LNCaP clone FGC (cell line): ENCODE results near the gene ID2.

ENCODE experiments used
- DNase-seq: peaks from one replicate; pipeline ENCODE4 v3.0.0-alpha.2; 2011; ENCODE audit warnings: low read depth
- H3K4me3 ChIP-seq: 2 replicates; pipeline ENCODE4 v1.5.1; 2011; ENCODE audit warnings: mild to moderate bottlenecking, low read depth, low read length, control low read depth
- CTCF ChIP-seq: IDR thresholded peaks from 2 replicates; pipeline ENCODE4 v1.5.1; 2012; ENCODE audit warnings: mild to moderate bottlenecking; ENCODE audit not compliant: control insufficient read depth, insufficient read depth; ENCODE audit errors: extremely low read depth

The ID2 gene

GRCh38 chr2:8674420-8675009 is 7.3 kb upstream of the ID2 start:
- no peak for DNase-seq
- H3K4me3 ChIP-seq = no peak overlapping the region
- no peak for TF ChIP-seq CTCF

GRCh38 chr2:8675543-8675942 is 6.3 kb upstream of the ID2 start:
- TF ChIP-seq CTCF = no peak
- DNase-seq = no peak
- H3K4me3 ChIP-seq = no peak overlapping the region

- no peak for DNase-seq
- TF ChIP-seq CTCF = no peak
- no peak overlapping the region for H3K4me3 ChIP-seq
Measured at GRCh38 chr2:8676191-8676920, 5.5 kb upstream of the ID2 start.

DNA sequence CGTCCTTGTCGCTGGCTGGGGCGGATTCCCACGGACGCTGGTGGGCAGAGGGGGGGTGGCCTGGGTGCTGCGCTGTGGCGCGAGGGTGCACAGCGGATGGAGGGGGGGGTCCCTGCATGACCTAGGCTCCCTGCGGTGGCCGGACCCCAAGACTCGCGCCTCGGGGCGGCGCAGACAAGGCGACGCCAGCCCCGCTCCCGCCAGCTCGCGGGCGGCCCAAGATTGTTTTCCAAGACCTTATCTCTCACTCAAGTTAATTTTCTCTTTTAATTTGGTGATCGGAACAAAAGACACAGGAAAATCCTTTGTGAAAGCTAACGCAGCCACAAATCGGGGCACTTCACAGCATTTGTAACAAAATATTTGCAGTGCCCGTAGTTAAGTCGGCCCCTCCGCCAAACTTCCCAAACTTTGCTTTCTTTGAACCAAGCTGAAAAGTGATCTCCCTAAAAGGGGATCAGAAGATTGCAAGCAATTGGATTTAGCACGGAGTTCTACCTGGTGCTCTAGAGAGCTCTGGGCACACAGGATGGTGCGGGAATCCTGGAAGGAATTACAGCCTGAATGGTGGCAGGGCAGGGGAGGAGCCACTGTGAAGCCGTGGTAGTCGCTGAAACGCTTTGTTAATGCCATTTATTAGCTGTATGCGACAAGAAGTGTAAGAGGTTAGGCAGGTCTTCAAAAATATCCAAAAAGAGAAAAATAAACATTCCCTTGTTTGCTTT is 4.8 kb upstream of the ID2 start:
- TF ChIP-seq CTCF = no peak
- no peak for DNase-seq
- H3K4me3 ChIP-seq = no peak overlapping the region

DNA sequence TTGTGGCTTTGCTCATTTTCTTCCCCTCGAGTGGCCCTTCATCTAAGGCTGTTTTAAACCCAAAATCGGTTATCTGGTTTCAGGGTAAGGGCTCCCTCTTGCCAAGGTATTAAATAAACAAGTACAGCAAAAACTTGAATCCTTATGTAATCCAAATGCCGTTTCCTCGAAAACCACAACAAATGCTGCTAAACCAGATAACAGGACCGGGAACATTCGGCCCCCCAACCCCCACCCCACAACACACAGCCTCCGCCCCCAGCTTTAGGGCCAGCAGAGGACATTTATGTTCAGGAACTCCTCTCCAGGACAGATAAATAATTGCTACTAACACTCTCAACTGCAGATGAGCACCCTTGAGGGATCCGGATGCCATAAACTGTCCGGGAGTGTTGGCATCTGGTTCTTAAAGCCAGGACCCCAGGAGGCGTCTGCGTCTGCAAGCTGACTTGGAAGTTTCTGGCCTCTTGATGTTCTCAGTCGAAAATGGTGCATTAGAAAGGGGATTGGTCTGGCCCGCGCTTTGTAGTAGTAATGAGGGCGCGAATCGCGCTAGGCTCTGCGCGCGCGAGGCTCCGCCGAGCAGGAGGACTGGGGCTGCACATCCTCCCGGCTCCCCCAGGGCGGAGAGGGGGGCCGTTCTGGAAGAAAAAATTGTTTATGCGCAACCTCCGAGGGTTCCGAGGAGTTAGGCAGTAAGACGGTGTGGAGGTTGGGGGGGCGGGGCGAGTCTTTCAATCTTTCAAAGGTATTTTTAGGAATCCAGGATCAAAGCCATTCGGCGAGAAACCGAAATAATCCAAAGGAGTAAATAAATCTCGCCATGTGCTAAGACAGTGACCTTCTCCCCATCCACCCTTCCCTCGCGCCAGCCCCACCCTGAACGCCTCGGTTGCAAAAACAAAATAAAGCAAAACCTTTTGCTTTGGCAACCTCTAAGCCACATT is 3.9 kb upstream of the ID2 start:
- peak overlapping the region; percentile 47 for H3K4me3 ChIP-seq
- no peak for DNase-seq
- TF ChIP-seq CTCF = no peak

DNA sequence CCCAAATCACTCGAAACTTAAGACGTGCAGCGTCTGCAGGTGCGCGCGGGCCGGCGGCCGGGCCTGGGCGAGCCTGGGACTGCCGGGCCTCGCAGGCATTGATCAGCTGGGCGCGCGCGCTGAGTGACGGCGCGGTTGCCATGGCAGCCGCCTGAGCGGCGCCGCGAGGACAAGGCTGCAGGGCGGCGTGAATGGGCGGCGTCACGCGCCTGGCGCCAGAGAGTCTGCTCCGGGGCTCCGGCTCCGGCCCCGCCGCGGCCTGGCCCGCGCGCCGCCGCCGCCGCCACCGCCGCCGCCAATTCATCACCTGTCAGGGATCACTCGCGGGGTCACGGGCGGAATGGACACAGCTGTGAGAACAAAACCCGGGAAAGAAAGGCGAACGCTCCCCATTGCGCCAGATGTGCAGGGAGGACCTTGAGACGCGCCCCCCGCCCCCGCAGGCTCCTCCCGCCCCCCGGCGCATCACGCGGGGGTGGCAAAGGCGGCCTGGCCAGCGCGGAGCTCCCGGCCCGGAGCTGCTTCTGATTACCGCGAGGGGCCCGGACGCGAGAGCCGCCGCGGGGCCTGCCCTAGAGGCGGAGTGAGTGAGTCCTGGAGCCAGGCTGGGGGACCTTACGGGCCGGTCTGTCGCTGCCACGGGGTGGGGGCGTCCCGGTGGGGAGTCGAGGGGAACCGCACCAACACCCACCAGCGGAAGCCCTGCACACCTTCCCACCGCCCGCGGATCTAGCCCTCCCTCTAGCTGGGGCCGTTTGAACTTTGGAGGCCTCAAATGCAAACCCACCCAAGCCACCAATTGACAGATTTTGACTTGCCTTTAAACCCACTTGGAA is 2.9 kb upstream of the ID2 start:
- H3K4me3 ChIP-seq = peak overlapping the region; percentile 61
- no peak for TF ChIP-seq CTCF
- DNase-seq = peak; percentile 68
